Smooth muscle cell (in vitro differentiated cells): ENCODE measurements around the gene ATOH8. TPM values are rescaled to one million over a fixed set of nuclear protein-coding genes. Genes with fewer than 3 reads are reported as not detected.
A peak's percentile ranks its signal among the peaks of the same experiment; 100 is the strongest.

ENCODE experiments used
- DNase-seq: peaks from one replicate; lab custom pipeline; 2025; ENCODE audit not compliant: unreplicated experiment; lab: John Stamatoyannopoulos, UW
- H2AFZ ChIP-seq: fragments of 200-600 bp; sonication (generic); 2 replicates; pipeline ENCODE4 v1.6.0; 2016; ENCODE audit warnings: antibody characterized with exemption, low read depth, mild to moderate bottlenecking
- H3F3A ChIP-seq: fragments of 200-600 bp; sonication (generic); 2 replicates; pipeline ENCODE4 v1.6.0; 2017; ENCODE audit warnings: antibody characterized with exemption, low read depth
- H3K27ac ChIP-seq: fragments of 200-600 bp; sonication (generic); 2 replicates; pipeline ENCODE4 v1.5.1; 2016; ENCODE audit warnings: low read depth, mild to moderate bottlenecking
- H3K27me3 ChIP-seq: fragments of 200-600 bp; sonication (generic); 2 replicates; pipeline ENCODE4 v1.6.1; 2016; ENCODE audit warnings: low read depth, mild to moderate bottlenecking
- H3K36me3 ChIP-seq: fragments of 200-600 bp; sonication (generic); 2 replicates; pipeline ENCODE4 v1.5.1; 2016; ENCODE audit warnings: low read depth
- H3K4me1 ChIP-seq: fragments of 200-600 bp; sonication (generic); 2 replicates; pipeline ENCODE4 v1.5.1; 2016; ENCODE audit warnings: low read depth
- H3K4me2 ChIP-seq: fragments of 200-600 bp; sonication (generic); 2 replicates; pipeline ENCODE4 v1.6.0; 2016; ENCODE audit warnings: mild to moderate bottlenecking
- H3K4me3 ChIP-seq: fragments of 200-600 bp; sonication (generic); 2 replicates; pipeline ENCODE4 v1.5.1; 2016; ENCODE audit warnings: mild to moderate bottlenecking
- H3K79me2 ChIP-seq: fragments of 200-600 bp; sonication (generic); 2 replicates; pipeline ENCODE4 v1.6.0; 2016; ENCODE audit warnings: low read depth, mild to moderate bottlenecking
- H3K9ac ChIP-seq: fragments of 200-600 bp; sonication (generic); 2 replicates; pipeline ENCODE4 v1.6.0; 2016; ENCODE audit warnings: low read depth
- H3K9me3 ChIP-seq: fragments of 200-600 bp; sonication (generic); replicated peaks from 2 replicates; pipeline ENCODE4 v1.5.1; 2016; ENCODE audit warnings: low read depth
- H4K20me1 ChIP-seq: fragments of 200-600 bp; sonication (generic); 2 replicates; pipeline ENCODE4 v1.6.0; 2016; ENCODE audit warnings: low read depth
- WGBS: methylation state at CpG from one replicate; pipeline ENCODE4 v1.1.7; 2016; ENCODE audit warnings: low lambda C conversion rate; 5-methylcytosine and 5-hydroxymethylcytosine counted together
- polyA plus RNA-seq: library from polyadenylated mRNA; unstranded; fragments of >200 nt; fragmentation: Nextera tagmentation; extraction: Ambion mirVana; gene quantifications from 2 replicates; pipeline ENCODE4 v1.2.1, GENCODE V29; 2016
- total RNA-seq: library from RNA; depleted of rRNA; stranded (reverse); fragments of >200 nt; gene quantifications from 2 replicates; pipeline ENCODE4 v1.2.3, GENCODE V29; 2014
- TF ChIP-seq, protein P1 (sequence below): fragments of 200-600 bp; sonication (generic); IDR thresholded peaks from 2 replicates; pipeline ENCODE4 v1.5.1; 2017; ENCODE audit warnings: borderline replicate concordance, mild to moderate bottlenecking, antibody characterized with exemption; ENCODE audit not compliant: insufficient read depth, poor library complexity, severe bottlenecking

ATOH8 gene
- total and polyA plus RNA-seq, 2 experiments from 2014 or later = 5.2 to 6.5 TPM

DNA sequence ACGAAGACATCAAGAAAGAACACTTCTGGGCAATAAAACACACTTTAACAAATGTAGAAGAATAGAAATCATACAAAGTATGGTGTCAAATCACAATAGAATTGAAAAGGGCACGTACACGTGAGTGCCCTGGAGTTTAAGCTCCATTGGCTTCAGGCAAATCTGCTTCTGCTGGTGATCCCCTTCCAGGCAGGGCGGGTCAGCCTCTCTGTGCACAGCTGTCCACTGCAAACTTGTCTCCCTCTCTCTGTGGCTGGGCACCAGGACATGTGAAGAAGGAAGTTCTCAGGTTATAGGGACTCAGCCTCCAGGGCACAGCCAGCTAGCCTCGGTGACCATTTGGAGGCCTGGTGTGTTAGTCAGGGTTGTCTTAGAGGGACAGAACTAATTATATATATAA, 69.0 kb downstream of the ATOH8 start:
- no peak overlapping the region for H3K4me2 ChIP-seq
- no peak overlapping the region for H3K27ac ChIP-seq
- H3K4me3 ChIP-seq = no peak overlapping the region
- 84% methylated on average over 5 of the region's 5 CpGs for WGBS
- DNase-seq = no peak
- peaks cover 38% of the 10 kb centered on the region for H3K27me3 ChIP-seq
- H3K4me1 ChIP-seq = no peaks in the 10 kb centered on the region
- no peaks in the 10 kb centered on the region for H3K36me3 ChIP-seq
- no peaks in the 10 kb centered on the region for H4K20me1 ChIP-seq
- H3F3A ChIP-seq = no peaks in the 10 kb centered on the region
- H3K79me2 ChIP-seq = no peaks in the 10 kb centered on the region
- no peaks in the 10 kb centered on the region for H3K9me3 ChIP-seq
- no peak overlapping the region for H3K9ac ChIP-seq
- no peak overlapping the region for H2AFZ ChIP-seq
- TF ChIP-seq, protein P1, sequence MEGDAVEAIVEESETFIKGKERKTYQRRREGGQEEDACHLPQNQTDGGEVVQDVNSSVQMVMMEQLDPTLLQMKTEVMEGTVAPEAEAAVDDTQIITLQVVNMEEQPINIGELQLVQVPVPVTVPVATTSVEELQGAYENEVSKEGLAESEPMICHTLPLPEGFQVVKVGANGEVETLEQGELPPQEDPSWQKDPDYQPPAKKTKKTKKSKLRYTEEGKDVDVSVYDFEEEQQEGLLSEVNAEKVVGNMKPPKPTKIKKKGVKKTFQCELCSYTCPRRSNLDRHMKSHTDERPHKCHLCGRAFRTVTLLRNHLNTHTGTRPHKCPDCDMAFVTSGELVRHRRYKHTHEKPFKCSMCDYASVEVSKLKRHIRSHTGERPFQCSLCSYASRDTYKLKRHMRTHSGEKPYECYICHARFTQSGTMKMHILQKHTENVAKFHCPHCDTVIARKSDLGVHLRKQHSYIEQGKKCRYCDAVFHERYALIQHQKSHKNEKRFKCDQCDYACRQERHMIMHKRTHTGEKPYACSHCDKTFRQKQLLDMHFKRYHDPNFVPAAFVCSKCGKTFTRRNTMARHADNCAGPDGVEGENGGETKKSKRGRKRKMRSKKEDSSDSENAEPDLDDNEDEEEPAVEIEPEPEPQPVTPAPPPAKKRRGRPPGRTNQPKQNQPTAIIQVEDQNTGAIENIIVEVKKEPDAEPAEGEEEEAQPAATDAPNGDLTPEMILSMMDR = no peak

DNA sequence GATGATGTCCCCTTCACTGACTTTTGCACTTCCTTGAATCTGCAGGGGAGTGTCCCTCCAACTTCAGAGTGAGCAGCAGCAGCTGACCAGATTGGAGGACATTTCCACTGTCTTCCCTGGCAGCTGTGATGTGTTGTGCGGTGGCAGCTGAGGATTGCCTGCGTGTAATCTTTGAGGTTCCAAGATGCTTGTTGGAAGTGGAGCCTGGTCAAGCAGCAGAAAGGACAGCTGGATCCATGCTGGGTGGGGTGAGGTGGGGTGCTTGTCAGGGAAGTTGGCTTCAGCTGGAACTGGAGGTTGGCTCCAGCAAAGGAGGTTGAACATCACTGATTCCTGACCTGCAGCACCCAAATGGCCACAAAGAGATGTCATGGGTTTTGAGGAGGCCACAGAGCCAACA, 70.2 kb downstream of the ATOH8 start:
- no peaks in the 10 kb centered on the region for H4K20me1 ChIP-seq
- H3K9ac ChIP-seq = no peak overlapping the region
- H3K27me3 ChIP-seq = peaks cover 38% of the 10 kb centered on the region
- no peak overlapping the region for H3K27ac ChIP-seq
- WGBS = 50% methylated on average over 2 of the region's 2 CpGs
- no peaks in the 10 kb centered on the region for H3K79me2 ChIP-seq
- no peaks in the 10 kb centered on the region for H3K9me3 ChIP-seq
- TF ChIP-seq, protein P1 = no peak
- no peaks in the 10 kb centered on the region for H3K4me1 ChIP-seq
- H3F3A ChIP-seq = no peaks in the 10 kb centered on the region
- no peak for DNase-seq
- H3K4me2 ChIP-seq = no peak overlapping the region
- H3K36me3 ChIP-seq = no peaks in the 10 kb centered on the region
- no peak overlapping the region for H2AFZ ChIP-seq
- no peak overlapping the region for H3K4me3 ChIP-seq

DNA sequence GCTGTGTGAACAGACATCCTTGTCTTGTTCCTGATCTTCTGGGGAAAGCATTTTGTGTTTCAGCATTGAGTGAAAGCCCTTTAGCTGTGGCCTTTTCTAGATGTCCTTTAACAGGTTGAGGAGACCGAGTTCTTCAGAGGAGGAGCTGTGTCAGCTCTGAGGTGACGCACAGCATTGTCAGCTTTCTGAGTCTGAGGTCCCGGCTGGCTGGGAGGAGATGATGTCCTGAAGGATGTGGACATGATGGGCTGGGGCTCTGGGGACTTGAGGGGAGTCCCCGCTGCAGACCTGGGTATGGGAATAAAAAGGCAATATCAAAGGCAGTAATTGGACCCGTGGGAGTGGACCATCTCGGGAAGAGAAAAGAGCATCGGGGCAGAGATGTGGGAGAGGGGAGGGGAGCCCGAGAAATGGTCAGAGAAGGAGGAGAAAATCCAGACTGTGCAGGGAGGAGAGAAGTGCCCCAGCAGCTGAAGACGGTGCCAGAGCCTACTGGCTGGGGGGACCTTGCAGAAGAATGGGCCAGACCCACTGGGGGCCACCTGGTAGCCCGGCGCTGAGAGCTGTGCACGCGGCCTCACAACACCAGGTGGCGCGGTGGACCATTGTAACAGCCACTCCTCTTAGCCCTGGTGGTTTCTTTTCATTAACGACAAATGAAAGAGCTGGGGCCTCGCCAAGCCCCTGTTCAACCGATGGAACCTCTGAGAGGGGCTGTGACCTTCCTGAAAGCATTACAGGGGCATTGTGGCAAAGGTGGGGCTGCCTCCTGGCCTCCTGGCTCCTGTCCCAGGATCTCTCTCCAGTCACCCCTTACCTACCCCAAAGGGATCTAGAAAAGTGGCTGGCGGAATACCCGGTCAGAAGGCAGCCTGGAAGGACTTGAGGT, 73.4 kb downstream of the ATOH8 start:
- Histone ChIP-seq H3F3A (no peaks in the 10 kb centered on the region), H3K9ac (no peak overlapping the region), H3K4me2 (peak overlapping the region; percentile 61), H3K27ac (no peak overlapping the region), H3K27me3 (peaks cover 13% of the 10 kb centered on the region), H3K36me3 (no peaks in the 10 kb centered on the region), H4K20me1 (no peaks in the 10 kb centered on the region), H2AFZ (peak overlapping the region; percentile 63), H3K4me3 (no peak overlapping the region), H3K79me2 (no peaks in the 10 kb centered on the region), H3K4me1 (no peaks in the 10 kb centered on the region), H3K9me3 (no peaks in the 10 kb centered on the region)
- TF ChIP-seq, protein P1 = peak; percentile 86
- peak; percentile 23 for DNase-seq
- 40% methylated on average over 20 of the region's 20 CpGs for WGBS
